B cell (primary cell): ENCODE results near the gene ASTN1. TPM values are rescaled to one million over a fixed set of nuclear protein-coding genes. Genes with fewer than 3 reads are reported as not detected.

ENCODE experiments used
- ATAC-seq: fragments of 200-7000 bp; cut with Tn5 transposase; one replicate; pipeline ENCODE4 v1.10.0; 2021; ENCODE audit warnings: low read depth, mild to moderate bottlenecking, moderate number of reproducible peaks, moderate library complexity
- CTCF ChIA-PET: fragments of 350-600 bp; sonication (Branson Sonifier 250); formaldehyde crosslinking; loops from one replicate; lab custom pipeline; 2021; ENCODE audit warnings: antibody characterized with exemption, inconsistent platforms; lab: Charles Lee
- POLR2A ChIA-PET: fragments of 350-600 bp; sonication (Branson Sonifier 250); formaldehyde crosslinking; loops from one replicate; lab custom pipeline; 2021; ENCODE audit warnings: antibody characterized with exemption; lab: Charles Lee
- DNase-seq: peaks from one replicate; pipeline ENCODE4 v3.0.0; 2013
- H2AFZ ChIP-seq: 2 replicates; pipeline ENCODE4 v1.6.1; 2012; ENCODE audit warnings: mild to moderate bottlenecking, low read depth, low read length; ENCODE audit not compliant: insufficient read depth, poor library complexity, severe bottlenecking
- H3K27ac ChIP-seq, 2 donors: 1 replicate in 1 of 2; 2 replicates in 1 of 2; pipeline ENCODE4 v1.5.1; 2012 to 2013; ENCODE audit warnings: low read length in 2 of 2, mild to moderate bottlenecking in 2 of 2, moderate library complexity in 1 of 2
- H3K27me3 ChIP-seq, 4 experiments: fragments of 200-600 bp in 1 of 4; sonication (generic) in 1 of 4; replicated peaks in 1 of 4; 1 replicate in 2 of 4; 2 replicates in 2 of 4; pipeline versions ENCODE4 v1.6.1 to v1.7.0; 2013 to 2016; ENCODE audit warnings: low read length in 3 of 4, mild to moderate bottlenecking in 2 of 4, mixed read lengths in 1 of 4, moderate library complexity in 1 of 4; ENCODE audit not compliant: insufficient read depth in 4 of 4, control insufficient read depth in 3 of 4; ENCODE audit errors: control extremely low read depth in 1 of 4
- H3K36me3 ChIP-seq, 2 experiments: replicated peaks in 1 of 2; 1 replicate in 1 of 2; 2 replicates in 1 of 2; pipeline versions ENCODE4 v1.6.1 to v1.7.1; 2013; ENCODE audit warnings: low read length in 1 of 2; ENCODE audit not compliant: insufficient read depth in 2 of 2, control insufficient read depth in 1 of 2; ENCODE audit errors: control extremely low read depth in 1 of 2, extremely low read depth in 1 of 2
- H3K4me1 ChIP-seq, 2 donors: fragments of 200-600 bp in 1 of 2; sonication (generic) in 1 of 2; 1 replicate in 1 of 2; 2 replicates in 1 of 2; pipeline versions ENCODE4 v1.5.1 to v1.6.1; 2013 to 2017; ENCODE audit warnings: low read length in 2 of 2; ENCODE audit not compliant: control insufficient read depth in 2 of 2, insufficient read depth in 2 of 2
- H3K4me2 ChIP-seq: replicated peaks from 2 replicates; pipeline ENCODE3; 2012; ENCODE audit warnings: mild to moderate bottlenecking, low read depth, low read length; ENCODE audit not compliant: poor library complexity, severe bottlenecking
- H3K4me3 ChIP-seq, 5 experiments: fragments of 200-600 bp in 1 of 5; sonication (generic) in 1 of 5; 1 replicate in 3 of 5; 2 replicates in 2 of 5; pipeline versions ENCODE4 v1.5.1 to v1.7.0; 2011 to 2016; ENCODE audit warnings: low read length in 4 of 5, mild to moderate bottlenecking in 4 of 5, low read depth in 2 of 5, control low read depth in 1 of 5, moderate library complexity in 1 of 5; ENCODE audit not compliant: insufficient read depth in 1 of 5; ENCODE audit errors: control extremely low read depth in 1 of 5, extremely low read depth in 1 of 5
- H3K79me2 ChIP-seq: fragments of 200-600 bp; sonication (generic); one replicate; pipeline ENCODE4 v1.6.0; 2016; ENCODE audit warnings: low read length; ENCODE audit not compliant: control insufficient read depth, insufficient read depth
- H3K9ac ChIP-seq: fragments of 200-600 bp; sonication (generic); 2 replicates; pipeline ENCODE4 v1.6.1; 2017; ENCODE audit warnings: mild to moderate bottlenecking, low read length, moderate library complexity
- H3K9me3 ChIP-seq, 3 donors: one replicate each; pipeline versions ENCODE4 v1.6.1 to v1.7.1; 2013; ENCODE audit warnings: low read length in 2 of 3; ENCODE audit not compliant: control insufficient read depth in 2 of 3, insufficient read depth in 1 of 3; ENCODE audit errors: control extremely low read depth in 1 of 3
- H4K20me1 ChIP-seq: 2 replicates; pipeline ENCODE4 v1.6.0; 2012; ENCODE audit warnings: mild to moderate bottlenecking, low read length; ENCODE audit not compliant: insufficient read depth, control insufficient read depth, poor library complexity, severe bottlenecking
- H3K27ac Mint-ChIP-seq: one replicate; pipeline ENCODE4 v1.8.0; 2021; ENCODE audit warnings: mixed read lengths
- H3K27me3 Mint-ChIP-seq: one replicate; pipeline ENCODE4 v1.8.0; 2021; ENCODE audit warnings: mixed read lengths
- H3K4me1 Mint-ChIP-seq: one replicate; pipeline ENCODE4 v1.8.0; 2021; ENCODE audit warnings: mixed read lengths
- H3K4me3 Mint-ChIP-seq: one replicate; pipeline ENCODE4 v1.8.0; 2021; ENCODE audit warnings: mixed read lengths
- H3K9me3 Mint-ChIP-seq: one replicate; pipeline ENCODE4 v1.8.0; 2022; ENCODE audit warnings: mixed read lengths; ENCODE audit not compliant: insufficient read depth
- CTCF ChIP-seq: fragments of 200-600 bp; IDR thresholded peaks from one replicate; pipeline ENCODE4 v1.8.0; 2022; ENCODE audit warnings: antibody characterized with exemption, mild to moderate bottlenecking
- EZH2 ChIP-seq: IDR thresholded peaks from 2 replicates; pipeline ENCODE4 v1.6.1; 2012; ENCODE audit warnings: borderline replicate concordance, low read depth, mild to moderate bottlenecking, moderate library complexity, low read length; ENCODE audit not compliant: insufficient read depth, poor library complexity, severe bottlenecking
- WGBS: methylation state at CpG from one replicate; pipeline ENCODE4 v1.1.5; 2013; ENCODE audit warnings: missing lambda C conversion rate; ENCODE audit not compliant: insufficient coverage; 5-methylcytosine and 5-hydroxymethylcytosine counted together
- intact Hi-C: fragments of 100-400 bp; cut with micrococcal nuclease; formaldehyde crosslinking; loops from one replicate; pipeline ENCODE4 v1.10.0; 2022
- polyA plus RNA-seq: library from polyadenylated mRNA; depleted of rRNA; stranded (reverse); fragments of >200 nt; gene quantifications from 2 replicates; pipeline ENCODE4 v1.2.3, GENCODE V29; 2012
- total RNA-seq, 2 donors: library from RNA; stranded (reverse); fragments of 120-200 nt in 1 of 2; gene quantifications; 1 replicate in 1 of 2; 2 replicates in 1 of 2; pipeline versions ENCODE4 v1.2.3 to v1.2.4, GENCODE V29; 2013 to 2022

Gene ASTN1
- total and polyA plus RNA-seq, 2 donors (not counting 1 experiment from before 2014, with no cell fraction given) = not detected

DNA sequence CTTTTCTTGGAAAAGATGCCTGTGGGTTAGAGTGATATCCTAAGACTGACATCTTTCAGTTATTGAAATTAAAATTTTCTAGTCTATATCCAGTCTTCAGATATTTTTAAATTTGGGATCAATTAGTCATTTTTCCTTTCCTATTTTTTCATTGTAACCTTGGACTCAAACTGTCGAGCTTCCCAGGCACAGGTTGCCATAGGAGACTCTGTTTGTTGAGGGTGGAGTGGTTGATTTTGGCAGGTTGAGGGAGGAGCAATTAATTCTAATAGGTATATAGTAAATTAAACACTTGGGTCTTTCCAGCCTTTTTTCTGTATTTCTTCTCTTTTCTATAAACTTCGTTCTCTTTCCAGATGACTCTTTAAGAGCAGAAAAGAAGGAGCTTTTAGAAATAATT, 326.8 kb downstream of the ASTN1 start:
- intact Hi-C loops = no loop called here
- H3K27ac ChIP-seq = no peak overlapping the region
- no CpG with 5 or more reads among the region's 2 CpGs for WGBS
- no peaks in the 10 kb centered on the region for H4K20me1 ChIP-seq
- no peaks in the 10 kb centered on the region for H3K9me3 ChIP-seq
- H3K4me3 Mint-ChIP-seq = no peak overlapping the region
- H3K4me2 ChIP-seq = no peak overlapping the region
- no peaks in the 10 kb centered on the region for H3K4me1 ChIP-seq
- H3K27me3 ChIP-seq = peaks cover 0 to 3% (median 0%) of the 10 kb centered on the region in 4 experiments
- H3K9me3 Mint-ChIP-seq = no peaks in the 10 kb centered on the region
- H3K4me3 ChIP-seq = no peak overlapping the region
- TF ChIP-seq CTCF (no peak), EZH2 (no peak)
- peaks cover 11% of the 10 kb centered on the region for H3K27me3 Mint-ChIP-seq
- DNase-seq (no peak), ATAC-seq (no peak)
- H3K27ac Mint-ChIP-seq = no peak overlapping the region
- H3K79me2 ChIP-seq = no peaks in the 10 kb centered on the region
- no peak overlapping the region for H3K9ac ChIP-seq
- H2AFZ ChIP-seq = no peak overlapping the region
- no peaks in the 10 kb centered on the region for H3K36me3 ChIP-seq
- CTCF ChIA-PET = no interaction called here
- no peaks in the 10 kb centered on the region for H3K4me1 Mint-ChIP-seq
- POLR2A ChIA-PET = no interaction called here

GRCh38 chr1:176831150-176831549, 333.4 kb downstream of the ASTN1 start:
- ChIA-PET POLR2A (no interaction called here), CTCF (no interaction called here)
- no peak for ATAC-seq
- TF ChIP-seq CTCF (no peak), EZH2 (no peak)
- Histone ChIP-seq H3K4me2 (no peak overlapping the region), H2AFZ (no peak overlapping the region), H3K27ac (no peak overlapping the region), H3K27me3 (no peaks in the 10 kb centered on the region), H3K9me3 (no peaks in the 10 kb centered on the region), H3K4me3 (no peak overlapping the region), H4K20me1 (no peaks in the 10 kb centered on the region), H3K79me2 (no peaks in the 10 kb centered on the region), H3K36me3 (no peaks in the 10 kb centered on the region), H3K9ac (no peak overlapping the region), H3K4me1 (no peaks in the 10 kb centered on the region)
- Mint-ChIP-seq H3K4me1 (no peaks in the 10 kb centered on the region), H3K4me3 (no peak overlapping the region), H3K27me3 (no peaks in the 10 kb centered on the region), H3K9me3 (no peaks in the 10 kb centered on the region), H3K27ac (no peak overlapping the region)
- DNase-seq = no peak
- WGBS = 20% methylated on average over 1 of the region's 2 CpGs
- intact Hi-C loops = no loop called here
